GM12865 (cell line): Measurements from ENCODE around the gene CLCN6.

ENCODE experiments used
- DNase-seq: peaks from one replicate; pipeline ENCODE4 v3.0.0; 2010; ENCODE audit warnings: low read depth
- H3K4me3 ChIP-seq: 2 replicates; pipeline ENCODE4 v1.5.1; 2011; ENCODE audit warnings: mild to moderate bottlenecking, low read depth, low read length, control low read depth
- CTCF ChIP-seq: IDR thresholded peaks from 2 replicates; pipeline ENCODE4 v1.5.1; 2011; ENCODE audit warnings: low read length, control low read depth, low read depth, inconsistent platforms; ENCODE audit not compliant: insufficient read depth; ENCODE audit errors: missing control alignments

Gene CLCN6

DNA sequence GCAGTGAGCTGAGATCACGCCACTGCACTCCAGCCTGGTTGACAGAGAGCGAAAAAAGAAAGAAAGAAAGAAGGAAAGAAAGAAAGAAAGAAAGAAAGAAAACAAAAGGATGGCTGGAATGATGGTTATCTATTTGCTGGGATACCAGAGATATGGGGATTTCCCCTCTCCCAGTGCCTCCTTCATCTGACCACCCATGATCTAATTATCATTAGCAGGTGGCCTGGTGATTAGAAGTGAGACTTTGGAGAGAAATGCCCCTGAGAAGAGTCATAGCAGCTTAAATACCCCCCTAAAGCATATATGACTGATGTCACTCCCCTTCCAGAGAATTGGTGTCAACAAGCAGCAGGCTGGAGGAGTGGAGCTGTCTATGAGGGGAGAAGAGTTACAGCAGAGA, 54.1 kb downstream of the CLCN6 start:
- no peak overlapping the region for H3K4me3 ChIP-seq
- TF ChIP-seq CTCF, result no peak
- no peak for DNase-seq

GRCh38 chr1:11860587-11860986, 54.6 kb downstream of the CLCN6 start:
- DNase-seq, result no peak
- H3K4me3 ChIP-seq, result no peak overlapping the region
- TF ChIP-seq CTCF, result no peak

- DNase-seq, result no peak
- H3K4me3 ChIP-seq, result no peak overlapping the region
- no peak for TF ChIP-seq CTCF
Observed at GRCh38 chr1:11862890-11863289, 56.9 kb downstream of the CLCN6 start.

GRCh38 chr1:11868331-11868980, 62.5 kb downstream of the CLCN6 start:
- no peak overlapping the region for H3K4me3 ChIP-seq
- TF ChIP-seq CTCF, result no peak
- no peak for DNase-seq

DNA sequence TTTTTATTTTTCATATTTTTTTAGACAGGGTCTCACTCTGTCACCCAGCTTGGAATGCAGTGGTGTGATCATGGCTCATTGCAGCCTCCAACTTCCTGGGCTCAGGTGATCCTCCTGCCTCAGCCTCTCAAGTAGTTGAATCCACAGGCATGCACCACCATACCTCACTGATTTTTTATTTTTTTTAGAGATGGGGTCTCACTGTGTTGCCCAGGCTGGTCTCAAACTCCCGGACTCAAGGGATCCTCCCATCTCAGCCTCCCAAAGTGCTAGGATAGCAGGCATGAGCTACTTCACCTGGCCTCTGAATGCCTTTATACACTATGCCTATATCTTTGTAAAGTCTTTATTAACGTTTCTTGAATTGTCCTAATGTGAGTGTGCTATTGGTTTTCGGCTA, 63.1 kb downstream of the CLCN6 start:
- TF ChIP-seq CTCF, result no peak
- DNase-seq, result no peak
- H3K4me3 ChIP-seq, result no peak overlapping the region

DNA sequence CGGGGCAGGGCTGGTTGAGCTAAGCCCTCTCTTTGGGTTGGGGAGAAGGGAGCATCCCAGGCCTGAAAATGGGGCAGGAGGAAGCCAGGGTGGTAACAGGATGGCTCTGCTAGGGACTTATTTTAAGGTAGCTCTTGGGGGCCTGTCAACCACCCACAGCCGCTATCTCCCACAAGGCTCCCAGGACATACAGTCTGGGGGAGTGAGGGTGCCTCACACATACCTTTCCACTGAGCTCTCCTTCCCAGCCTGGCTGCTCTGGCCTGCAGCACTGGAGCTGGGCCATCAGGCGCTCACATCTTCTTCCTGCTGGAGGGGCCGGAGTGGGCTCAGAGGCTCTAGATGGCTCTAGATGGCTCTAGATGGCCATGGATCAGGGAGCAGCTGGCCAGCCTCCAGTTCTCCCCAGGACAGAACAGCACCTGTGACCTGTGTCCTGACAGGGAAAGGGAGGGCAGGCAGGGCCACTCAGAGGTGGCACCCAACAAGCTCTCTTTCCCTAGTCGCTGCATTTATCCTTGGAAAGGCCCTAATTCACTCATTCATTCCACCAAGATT, 63.7 kb downstream of the CLCN6 start:
- TF ChIP-seq CTCF, result no peak
- H3K4me3 ChIP-seq, result no peak overlapping the region
- no peak for DNase-seq

DNA sequence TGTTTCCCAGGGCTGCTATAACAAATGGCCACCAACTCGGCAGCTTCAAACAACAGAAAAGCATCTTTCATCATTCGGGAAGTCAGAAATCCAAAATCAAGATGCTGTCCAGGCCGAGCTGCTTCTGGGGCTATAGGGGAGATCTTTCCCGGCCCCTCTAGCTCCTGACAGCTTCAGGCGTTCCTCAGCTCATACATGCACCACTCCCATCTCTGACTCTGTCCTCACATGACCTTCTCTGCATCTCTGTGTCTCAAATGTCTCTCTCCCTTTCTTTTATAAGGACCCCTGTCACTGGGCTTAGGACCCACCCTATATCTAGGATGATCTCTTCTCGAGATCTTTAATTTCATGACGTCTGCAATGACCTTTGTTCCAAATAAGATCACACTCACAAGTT, 66.6 kb downstream of the CLCN6 start:
- H3K4me3 ChIP-seq, result no peak overlapping the region
- DNase-seq, result no peak
- no peak for TF ChIP-seq CTCF
